Calu3 (cell line): ENCODE data around the gene PTPRG. TPM values are rescaled to one million over a fixed set of nuclear protein-coding genes. Genes with fewer than 3 reads are reported as not detected.

ENCODE experiments used
- BruUV-seq: library from RNA; stranded (reverse); fragments of 400-500 nt; replicated peaks from 2 replicates; lab custom pipeline; 2021; lab: Mats Ljungman, UMichigan
- CTCF ChIA-PET: fragments of 300-600 bp; sonication (Branson Sonifier 250); formaldehyde crosslinking; loops from one replicate; lab custom pipeline; 2022; ENCODE audit warnings: antibody characterized with exemption; lab: Charles Lee
- DNase-seq: peaks from one replicate; pipeline ENCODE4 v3.0.0; 2022
- H3K27ac Mint-ChIP-seq: one replicate; pipeline ENCODE4 v1.8.0; 2022; ENCODE audit warnings: mixed read lengths; ENCODE audit not compliant: unreplicated experiment
- H3K27me3 Mint-ChIP-seq: one replicate; pipeline ENCODE4 v1.8.0; 2022; ENCODE audit warnings: mixed read lengths; ENCODE audit not compliant: unreplicated experiment
- H3K36me3 Mint-ChIP-seq: one replicate; pipeline ENCODE4 v1.8.0; 2022; ENCODE audit warnings: mild to moderate bottlenecking, moderate library complexity, mixed read lengths; ENCODE audit not compliant: insufficient read depth, unreplicated experiment
- H3K4me1 Mint-ChIP-seq: one replicate; pipeline ENCODE4 v1.8.0; 2022; ENCODE audit warnings: mild to moderate bottlenecking, low read depth, mixed read lengths; ENCODE audit not compliant: unreplicated experiment
- H3K4me3 Mint-ChIP-seq: one replicate; pipeline ENCODE4 v1.8.0; 2022; ENCODE audit warnings: mild to moderate bottlenecking, low read depth, moderate library complexity, mixed read lengths; ENCODE audit not compliant: unreplicated experiment
- H3K9me3 Mint-ChIP-seq: one replicate; pipeline ENCODE4 v1.8.0; 2022; ENCODE audit warnings: low read depth, mixed read lengths; ENCODE audit not compliant: unreplicated experiment
- intact Hi-C: fragments of 100-400 bp; cut with micrococcal nuclease; formaldehyde crosslinking; loops from one replicate; pipeline ENCODE4 v1.10.0; 2022; ENCODE audit not compliant: unreplicated experiment
- total RNA-seq: library from RNA; stranded (reverse); gene quantifications from 2 replicates; pipeline ENCODE4 v1.2.3, GENCODE V29; 2022
- TF ChIP-seq, protein P1 (sequence below): fragments of 200-600 bp; IDR thresholded peaks from one replicate; pipeline ENCODE4 v1.8.0; 2022; ENCODE audit warnings: antibody characterized with exemption; ENCODE audit not compliant: unreplicated experiment

PTPRG gene
- total RNA-seq, 1 experiment from 2014 or later, result 0.35 TPM

DNA sequence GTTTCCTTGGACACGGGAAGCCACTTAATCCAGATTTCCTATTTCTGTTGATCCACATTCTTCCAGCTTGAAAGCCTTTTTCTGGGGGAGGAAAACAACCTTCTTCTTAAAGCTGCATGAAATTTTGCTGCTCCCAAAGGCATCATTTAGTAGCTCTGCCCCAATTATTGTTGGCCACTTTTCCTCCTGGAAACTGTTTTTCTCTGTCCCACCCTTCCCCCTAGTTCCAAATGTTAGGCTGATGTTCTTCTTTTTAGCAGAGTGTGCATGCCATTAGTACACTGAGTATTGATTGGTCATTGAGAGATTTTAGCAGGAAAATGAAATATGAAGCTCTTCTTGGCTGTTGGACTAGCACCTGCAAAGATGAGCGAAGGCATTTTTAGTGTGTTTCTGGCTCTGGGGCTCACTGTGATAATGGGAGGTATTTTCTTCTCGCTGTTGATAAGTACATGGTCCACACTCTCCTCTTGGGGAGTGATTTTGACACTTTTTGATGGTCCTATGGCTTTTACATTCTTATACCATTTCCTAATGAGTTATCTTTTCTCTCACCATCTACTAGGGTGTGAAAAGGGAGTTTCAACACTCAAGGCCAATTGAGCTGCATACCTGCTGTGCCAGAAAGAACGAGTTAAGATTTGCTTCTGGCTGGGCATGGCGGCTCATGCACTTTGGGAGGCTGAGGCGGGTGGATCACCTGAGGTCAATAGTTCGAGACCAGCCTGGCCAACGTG is 200.5 kb downstream of the PTPRG start:
- Mint-ChIP-seq H3K27ac (no peak overlapping the region), H3K4me1 (no peaks in the 10 kb centered on the region)
- TF ChIP-seq, protein P1, sequence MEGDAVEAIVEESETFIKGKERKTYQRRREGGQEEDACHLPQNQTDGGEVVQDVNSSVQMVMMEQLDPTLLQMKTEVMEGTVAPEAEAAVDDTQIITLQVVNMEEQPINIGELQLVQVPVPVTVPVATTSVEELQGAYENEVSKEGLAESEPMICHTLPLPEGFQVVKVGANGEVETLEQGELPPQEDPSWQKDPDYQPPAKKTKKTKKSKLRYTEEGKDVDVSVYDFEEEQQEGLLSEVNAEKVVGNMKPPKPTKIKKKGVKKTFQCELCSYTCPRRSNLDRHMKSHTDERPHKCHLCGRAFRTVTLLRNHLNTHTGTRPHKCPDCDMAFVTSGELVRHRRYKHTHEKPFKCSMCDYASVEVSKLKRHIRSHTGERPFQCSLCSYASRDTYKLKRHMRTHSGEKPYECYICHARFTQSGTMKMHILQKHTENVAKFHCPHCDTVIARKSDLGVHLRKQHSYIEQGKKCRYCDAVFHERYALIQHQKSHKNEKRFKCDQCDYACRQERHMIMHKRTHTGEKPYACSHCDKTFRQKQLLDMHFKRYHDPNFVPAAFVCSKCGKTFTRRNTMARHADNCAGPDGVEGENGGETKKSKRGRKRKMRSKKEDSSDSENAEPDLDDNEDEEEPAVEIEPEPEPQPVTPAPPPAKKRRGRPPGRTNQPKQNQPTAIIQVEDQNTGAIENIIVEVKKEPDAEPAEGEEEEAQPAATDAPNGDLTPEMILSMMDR, result no peak

DNA sequence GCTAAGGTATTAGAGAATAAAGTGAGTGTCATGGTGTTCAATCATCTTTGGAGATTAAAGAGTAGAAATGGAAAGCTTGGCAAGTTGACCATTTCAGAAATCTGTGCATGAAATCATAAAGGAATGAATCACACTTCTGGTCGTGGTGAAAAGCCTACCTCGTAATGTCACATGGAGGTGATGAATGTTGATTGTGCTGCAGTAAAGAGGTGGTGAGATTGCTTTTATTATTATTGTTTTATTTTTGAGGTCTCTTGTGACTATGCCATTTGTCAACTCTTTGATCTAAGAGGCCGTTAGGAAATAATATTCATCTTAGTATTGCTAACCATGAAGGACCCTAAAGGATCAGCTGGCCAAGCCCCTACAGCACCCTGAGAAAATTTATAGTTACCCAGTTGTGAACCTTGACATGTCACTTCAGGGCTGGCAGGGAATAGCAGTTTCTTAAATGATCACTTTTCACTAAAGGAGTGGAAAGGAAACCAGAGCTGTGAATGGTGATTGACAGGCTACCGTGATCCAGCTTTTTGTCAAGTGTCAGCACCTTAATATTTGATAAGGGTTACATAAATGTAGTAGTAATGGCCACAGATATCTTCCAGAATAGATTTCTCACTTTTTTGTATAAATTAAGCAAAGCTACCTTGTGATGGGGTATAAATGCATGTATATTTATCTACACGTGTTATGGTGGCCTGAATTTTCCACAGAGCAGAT is 203.9 kb downstream of the PTPRG start:
- DNase-seq, result no peak
- H3K4me3 Mint-ChIP-seq, result no peak overlapping the region
- no peaks in the 10 kb centered on the region for H3K4me1 Mint-ChIP-seq
- TF ChIP-seq, protein P1, result no peak
- BruUV-seq, result no TSS peak
- no peak overlapping the region for H3K27ac Mint-ChIP-seq
- H3K9me3 Mint-ChIP-seq, result peaks cover 13% of the 10 kb centered on the region
- no peaks in the 10 kb centered on the region for H3K27me3 Mint-ChIP-seq
- H3K36me3 Mint-ChIP-seq, result no peaks in the 10 kb centered on the region
- intact Hi-C loops, result no loop called here
- CTCF ChIA-PET, result no interaction called here

More for the DNA sequence above, 200.5 kb downstream of the PTPRG start:
- DNase-seq, result no peak
- Mint-ChIP-seq H3K36me3 (no peaks in the 10 kb centered on the region), H3K4me3 (no peak overlapping the region), H3K27me3 (no peaks in the 10 kb centered on the region), H3K9me3 (peaks cover 8% of the 10 kb centered on the region)
- intact Hi-C loops, result no loop called here
- BruUV-seq, result no TSS peak
- CTCF ChIA-PET, result no interaction called here

DNA sequence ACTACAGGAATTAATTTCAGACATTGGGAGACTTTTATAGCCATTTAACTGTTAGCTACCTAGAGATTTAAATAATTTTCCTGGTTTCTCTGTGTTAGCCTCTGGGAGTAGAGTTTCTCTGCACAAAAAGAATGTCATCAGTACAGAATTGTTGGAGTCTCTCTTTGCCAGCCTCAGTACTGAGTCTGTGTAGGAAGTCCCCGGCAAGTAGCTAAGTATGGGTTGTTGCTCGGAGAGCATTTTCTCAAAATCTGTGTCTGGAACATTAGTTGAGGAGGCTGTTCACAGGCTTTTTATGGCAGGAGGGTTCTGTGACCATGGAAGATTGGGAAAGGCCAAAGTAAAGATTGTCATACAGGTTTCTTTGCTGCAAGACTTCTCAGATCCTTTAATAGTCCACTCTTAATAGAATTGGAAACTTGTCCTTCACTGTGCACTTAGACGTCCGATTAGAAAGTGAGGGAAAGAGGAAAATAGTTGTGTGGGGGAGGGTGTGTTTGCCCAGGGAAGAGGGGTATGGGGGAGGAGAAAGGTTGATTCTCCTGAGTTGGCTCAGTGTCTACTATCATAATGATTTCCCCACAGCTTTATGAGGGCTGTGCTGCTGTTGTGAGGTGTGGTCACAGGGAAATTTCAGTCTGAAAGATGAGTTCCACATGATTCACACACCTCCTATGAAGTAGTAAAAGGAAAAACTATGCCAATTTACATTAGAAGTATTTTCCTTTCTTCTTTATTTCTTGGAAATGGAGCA is 207.1 kb downstream of the PTPRG start:
- TF ChIP-seq, protein P1, result no peak
- CTCF ChIA-PET, result no interaction called here
- no peaks in the 10 kb centered on the region for H3K4me1 Mint-ChIP-seq
- BruUV-seq, result no TSS peak
- H3K4me3 Mint-ChIP-seq, result no peak overlapping the region
- H3K9me3 Mint-ChIP-seq, result peaks cover 18% of the 10 kb centered on the region
- no peak overlapping the region for H3K27ac Mint-ChIP-seq
- no peaks in the 10 kb centered on the region for H3K36me3 Mint-ChIP-seq
- intact Hi-C loops, result no loop called here
- no peak for DNase-seq
- no peaks in the 10 kb centered on the region for H3K27me3 Mint-ChIP-seq

DNA sequence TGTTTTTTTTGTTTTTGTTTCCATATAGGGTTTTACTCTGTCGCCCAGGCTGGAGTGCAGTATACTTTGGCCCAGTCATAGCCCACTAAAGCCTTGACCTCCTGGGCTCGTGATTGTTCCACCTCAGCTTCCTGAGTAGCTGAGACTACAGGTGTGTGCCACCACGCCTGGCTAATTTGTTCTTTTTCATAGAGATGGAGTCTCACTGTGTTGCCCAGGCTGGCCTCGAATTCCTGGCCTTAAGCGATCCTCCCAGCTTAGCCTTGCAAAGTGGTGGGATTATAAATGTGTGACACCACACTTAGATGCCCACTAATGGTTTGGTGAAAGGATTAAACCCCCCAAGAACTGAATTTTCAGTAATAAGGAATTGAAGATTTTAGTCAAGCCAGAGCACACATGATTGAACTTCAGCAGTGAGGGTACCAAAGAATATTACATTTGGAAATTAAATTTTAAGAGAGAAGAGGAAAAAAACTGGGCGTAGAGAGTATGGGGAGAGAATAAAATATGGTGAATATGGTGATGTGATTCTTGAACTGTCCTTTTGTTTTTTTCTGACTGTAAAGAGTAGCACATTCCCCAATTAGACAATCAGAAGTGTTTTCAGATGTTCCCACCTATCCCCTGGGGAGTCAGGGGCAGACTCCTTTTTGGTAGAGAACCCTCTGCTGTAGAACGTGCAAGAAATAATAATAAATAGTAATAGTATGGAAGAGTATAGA is 208.1 kb downstream of the PTPRG start:
- DNase-seq, result no peak
- intact Hi-C loops, result no loop called here
- Mint-ChIP-seq H3K27ac (no peak overlapping the region), H3K36me3 (no peaks in the 10 kb centered on the region), H3K27me3 (no peaks in the 10 kb centered on the region), H3K9me3 (peaks cover 14% of the 10 kb centered on the region), H3K4me1 (no peaks in the 10 kb centered on the region), H3K4me3 (no peak overlapping the region)
- no TSS peak for BruUV-seq
- TF ChIP-seq, protein P1, result no peak
- CTCF ChIA-PET, result no interaction called here
